Kidney epithelial cell (primary cell): ENCODE results near the gene FBXL15. TPM values are rescaled to one million over a fixed set of nuclear protein-coding genes. Genes with fewer than 3 reads are reported as not detected.

ENCODE experiments used
- DNase-seq: peaks from one replicate; pipeline ENCODE4 v3.0.0-alpha.2; 2010; ENCODE audit warnings: low read depth
- H3K27me3 ChIP-seq: 2 replicates; pipeline ENCODE4 v1.6.0; 2011; ENCODE audit warnings: low read length; ENCODE audit not compliant: control insufficient read depth, insufficient read depth
- H3K36me3 ChIP-seq: 2 replicates; pipeline ENCODE4 v1.5.1; 2011; ENCODE audit warnings: low read length; ENCODE audit not compliant: control insufficient read depth, insufficient read depth
- H3K4me3 ChIP-seq: 2 replicates; pipeline ENCODE4 v1.5.1; 2011; ENCODE audit warnings: low read depth, mild to moderate bottlenecking, control low read depth, low read length
- CTCF ChIP-seq: IDR thresholded peaks from 2 replicates; pipeline ENCODE4 v1.5.1; 2011; ENCODE audit warnings: mild to moderate bottlenecking, moderate library complexity, low read length, control low read depth, inconsistent platforms; ENCODE audit not compliant: insufficient read depth, poor library complexity, severe bottlenecking
- total RNA-seq: library from RNA; depleted of rRNA; stranded (reverse); fragments of >200 nt; gene quantifications from 2 replicates; pipeline ENCODE4 v1.2.3, GENCODE V29; 2015

FBXL15 gene
- total RNA-seq, 1 donor from 2014 or later = 20.6 TPM

DNA sequence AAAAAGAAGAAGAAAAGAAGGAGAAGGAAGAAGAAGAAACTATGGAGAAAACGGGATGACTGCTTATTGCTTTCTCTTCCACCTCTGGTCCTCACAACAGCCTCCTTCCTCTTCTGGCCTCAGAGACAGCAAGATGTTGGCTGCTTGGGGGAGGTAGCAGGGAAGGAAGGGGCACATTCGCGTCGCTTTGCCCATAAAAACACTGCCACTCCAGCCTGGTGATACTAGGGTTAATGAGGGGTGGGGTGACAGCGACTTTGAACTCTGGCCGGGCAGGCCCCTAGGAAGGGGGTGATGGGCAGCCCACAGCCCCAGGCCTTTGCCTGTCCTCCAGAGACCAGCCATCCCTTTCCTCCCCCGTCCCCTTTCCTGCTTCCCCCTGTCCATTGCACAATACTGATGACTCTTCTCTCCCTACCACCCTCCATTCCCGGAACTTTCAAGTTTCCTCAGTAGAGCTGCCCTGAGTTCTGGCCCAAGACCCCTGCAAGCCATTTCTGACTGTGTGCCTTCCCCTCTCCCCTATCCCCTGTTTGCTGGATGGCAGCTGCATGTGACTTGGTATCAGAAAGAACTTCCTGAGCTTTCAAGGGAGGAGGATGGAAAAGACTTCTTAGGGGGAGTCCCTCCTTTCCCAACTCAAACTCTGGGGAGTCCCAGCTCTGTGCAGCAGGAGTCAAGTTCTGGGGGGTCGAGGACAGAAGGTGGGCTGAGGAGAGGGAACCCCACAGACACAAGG is 13.9 kb downstream of the FBXL15 start:
- Histone ChIP-seq H3K4me3 (no peak overlapping the region), H3K36me3 (no peaks in the 10 kb centered on the region), H3K27me3 (no peaks in the 10 kb centered on the region)
- TF ChIP-seq CTCF = no peak
- no peak for DNase-seq

DNA sequence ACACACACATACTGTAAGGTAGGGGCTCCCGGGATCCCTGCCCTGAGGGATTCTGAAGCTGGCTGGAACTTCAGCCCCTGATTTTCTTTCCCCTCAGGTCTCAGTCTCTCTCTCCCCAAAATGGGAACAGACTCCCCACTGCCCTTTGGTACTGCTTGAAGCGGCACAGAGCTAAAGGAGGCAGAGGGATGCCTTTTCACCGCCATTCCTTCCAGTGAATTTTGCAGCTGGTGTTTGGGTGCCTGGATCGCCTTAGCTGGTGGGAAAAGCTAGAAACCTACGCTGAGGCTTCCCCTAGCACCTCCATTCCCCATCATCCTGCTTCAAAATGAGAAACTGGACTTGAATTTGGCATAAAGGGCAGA is 14.5 kb downstream of the FBXL15 start:
- Histone ChIP-seq H3K4me3 (no peak overlapping the region), H3K36me3 (no peaks in the 10 kb centered on the region)
- no peak for TF ChIP-seq CTCF

DNA sequence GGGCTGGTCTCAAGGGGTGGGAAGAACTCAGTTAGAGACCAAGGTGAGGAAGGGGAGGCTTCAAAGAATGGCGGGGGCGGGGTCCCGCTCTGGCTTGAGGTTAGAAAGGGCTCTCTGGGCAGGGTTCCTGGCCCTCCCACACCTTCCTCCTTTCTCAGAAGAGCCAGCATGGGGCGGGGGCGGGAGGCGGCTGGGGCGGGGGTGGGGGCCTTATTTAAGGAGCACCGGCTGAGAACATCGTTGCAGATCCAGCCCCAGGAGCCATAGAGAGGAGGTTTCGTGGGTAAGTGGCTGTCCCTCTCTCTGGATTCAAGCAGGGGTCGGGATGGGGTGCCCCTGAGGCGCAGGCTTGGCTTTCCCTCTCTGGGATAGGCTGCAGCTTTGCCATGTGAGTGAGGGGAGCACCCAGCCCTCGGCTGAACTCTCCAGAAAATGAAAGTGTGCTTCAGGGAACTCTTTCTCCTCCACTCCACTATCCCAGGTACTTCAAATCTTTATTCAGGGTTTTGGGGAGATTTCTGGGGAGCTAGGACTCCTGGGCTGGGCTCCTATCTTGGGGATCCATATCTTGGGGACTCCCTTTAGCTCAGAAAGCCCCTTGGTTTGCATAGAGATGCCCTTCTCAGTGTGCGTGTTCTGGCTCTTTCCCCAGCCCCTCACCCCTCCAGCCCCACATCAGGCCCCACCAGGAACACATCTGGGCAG is 15.0 kb downstream of the FBXL15 start:
- Histone ChIP-seq H3K27me3 (no peaks in the 10 kb centered on the region), H3K36me3 (no peaks in the 10 kb centered on the region), H3K4me3 (peak overlapping the region; percentile 5)
- DNase-seq = no peak
- TF ChIP-seq CTCF = no peak

More for the DNA sequence above, 14.5 kb downstream of the FBXL15 start:
- no peaks in the 10 kb centered on the region for H3K27me3 ChIP-seq
- DNase-seq = no peak

- Histone ChIP-seq H3K27me3 (no peaks in the 10 kb centered on the region), H3K4me3 (no peak overlapping the region), H3K36me3 (no peaks in the 10 kb centered on the region)
- no peak for TF ChIP-seq CTCF
- no peak for DNase-seq
Measured at GRCh38 chr10:102436312-102436711, 15.7 kb downstream of the FBXL15 start.

DNA sequence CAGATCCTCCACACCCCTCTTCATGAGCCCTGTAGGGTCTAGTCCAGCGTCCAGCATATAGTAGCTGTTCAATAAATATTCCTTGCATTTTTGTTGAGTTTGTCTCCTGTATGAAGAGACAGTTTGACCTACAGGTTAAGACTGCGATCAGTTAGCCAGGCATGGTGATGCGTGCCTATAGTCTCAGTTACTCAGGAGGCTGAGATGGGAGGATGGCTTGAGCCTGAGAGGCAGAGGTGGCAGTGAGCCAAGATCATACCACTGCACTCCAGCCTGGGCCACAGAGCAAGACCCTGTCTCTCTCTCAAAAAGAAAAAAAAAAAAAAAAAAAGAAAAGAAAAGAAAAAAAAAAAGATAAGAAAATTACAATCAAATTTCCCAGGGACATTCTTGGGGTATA is 16.9 kb downstream of the FBXL15 start:
- no peak overlapping the region for H3K4me3 ChIP-seq
- no peaks in the 10 kb centered on the region for H3K36me3 ChIP-seq
- no peak for DNase-seq
- TF ChIP-seq CTCF = no peak
- H3K27me3 ChIP-seq = no peaks in the 10 kb centered on the region

- Histone ChIP-seq H3K4me3 (no peak overlapping the region), H3K27me3 (no peaks in the 10 kb centered on the region), H3K36me3 (no peaks in the 10 kb centered on the region)
- no peak for DNase-seq
- TF ChIP-seq CTCF = no peak
Measured at GRCh38 chr10:102438374-102438773, 17.7 kb downstream of the FBXL15 start.
